ENCODE measurements around the gene BRMS1L.

Gene BRMS1L

DNA sequence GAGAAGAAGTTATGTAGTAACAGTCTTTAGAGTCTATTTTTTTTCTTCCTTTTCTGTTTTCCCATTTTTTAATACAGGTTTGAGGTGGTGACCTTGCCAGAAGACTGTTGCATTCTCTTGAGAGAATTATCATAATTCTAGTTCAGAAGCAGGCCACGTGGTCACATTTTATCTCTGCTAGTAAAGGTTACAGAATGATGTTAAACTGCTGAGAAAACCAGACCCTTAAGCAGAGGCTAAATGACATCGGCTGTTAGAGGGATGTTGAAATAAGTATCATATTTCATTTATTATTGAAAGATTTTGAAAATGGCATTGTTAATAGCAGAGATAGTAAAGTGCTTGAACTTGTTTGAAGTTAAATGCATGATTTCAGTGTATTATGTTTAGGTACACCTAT lies 49.2 kb downstream of the BRMS1L start:
- DNase-seq: no peak

DNA sequence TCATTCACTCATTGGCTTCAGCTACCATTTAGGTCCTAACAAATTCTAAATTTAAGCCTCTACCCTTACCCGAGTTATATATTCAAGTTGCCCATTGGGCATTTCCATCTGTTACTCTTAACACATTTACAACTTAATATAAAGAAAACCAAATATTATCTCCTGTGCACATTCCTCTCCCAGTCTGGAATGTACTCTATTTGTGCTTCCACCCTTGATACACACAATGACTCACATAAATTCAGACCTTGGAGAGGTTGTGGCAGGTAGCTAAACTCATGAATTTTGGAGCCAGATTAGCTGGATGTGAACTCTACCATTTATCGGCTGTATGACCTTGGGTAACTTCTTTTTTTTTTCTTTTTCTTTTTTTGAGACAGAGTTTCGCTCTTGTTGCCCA lies 51.1 kb downstream of the BRMS1L start:
- DNase-seq: no peak

GRCh38 chr14:35878272-35879150 lies 52.4 kb downstream of the BRMS1L start:
- no peak for DNase-seq

DNA sequence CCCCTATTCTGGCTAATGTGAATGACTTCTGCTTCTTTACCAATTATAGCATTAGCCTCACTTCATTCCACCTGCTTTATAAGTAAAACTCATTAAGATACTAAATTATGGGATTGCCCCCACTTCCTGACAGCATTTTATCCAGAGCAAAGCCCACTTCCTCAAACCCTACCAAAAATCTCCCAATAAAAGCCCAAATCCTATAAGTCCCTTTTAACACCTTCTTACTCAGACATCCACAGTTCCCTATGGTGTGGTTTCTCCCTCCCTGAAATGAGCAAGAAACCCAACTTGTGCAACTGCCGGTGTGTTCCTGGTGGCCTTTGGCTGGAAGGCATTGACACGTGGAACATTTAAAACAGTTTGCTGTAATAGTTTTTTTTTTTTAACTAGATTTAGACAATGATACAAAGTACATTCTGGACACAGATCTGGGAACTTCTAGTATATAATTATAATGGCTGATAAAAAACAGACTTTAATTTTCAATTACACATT lies 53.1 kb downstream of the BRMS1L start:
- DNase-seq: no peak

DNA sequence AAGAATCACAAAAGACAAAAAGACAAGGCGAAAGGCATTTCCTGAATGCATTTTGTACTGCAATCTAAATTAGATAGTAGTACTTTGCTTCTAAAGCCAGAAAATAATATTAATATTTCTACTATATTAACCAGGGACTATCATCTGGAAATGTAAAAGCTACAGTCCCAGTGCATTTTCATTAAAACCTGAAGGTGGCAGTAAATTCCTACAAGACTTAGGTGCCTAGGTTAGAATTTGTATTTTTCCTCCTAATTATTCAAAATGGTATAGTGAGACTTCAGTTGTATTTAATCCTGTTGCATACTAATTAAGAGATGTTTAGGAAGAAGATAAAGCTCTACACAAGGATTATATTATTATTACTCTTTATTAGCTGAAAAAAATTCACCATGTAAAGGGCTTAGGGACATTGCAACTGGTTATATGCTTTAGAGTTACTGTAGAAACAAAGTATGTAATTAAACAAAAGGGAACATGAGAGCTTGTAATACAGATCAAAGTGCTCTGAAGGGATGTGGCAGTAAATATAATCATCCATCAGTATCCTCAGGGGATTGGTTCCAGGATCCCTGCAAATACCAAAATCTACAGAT lies 53.6 kb downstream of the BRMS1L start:
- DNase-seq: peak; percentile 32

DNA sequence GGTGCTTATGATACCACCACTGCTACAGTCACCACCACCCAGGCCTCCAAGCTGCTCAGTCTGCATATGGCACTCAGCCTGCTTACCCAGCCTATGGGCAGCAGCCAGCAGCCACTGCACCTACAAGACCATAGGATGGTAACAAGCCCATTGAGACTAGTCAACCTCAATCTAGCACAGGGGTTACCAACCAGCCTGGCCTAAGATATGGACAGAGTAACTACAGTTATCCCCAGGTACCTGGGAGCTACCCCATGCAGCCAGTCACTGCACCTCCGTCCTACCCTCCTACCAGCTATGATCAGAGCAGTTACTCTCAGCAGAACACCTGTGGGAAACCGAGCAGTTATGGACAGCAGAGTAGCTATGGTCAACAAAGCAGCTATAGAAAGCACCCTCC lies 55.1 kb downstream of the BRMS1L start:
- DNase-seq: no peak

- peak; percentile 35 for DNase-seq
Measured at GRCh38 chr14:35883677-35884293, 57.6 kb downstream of the BRMS1L start.

GRCh38 chr14:35890308-35890707 lies 64.2 kb downstream of the BRMS1L start:
- DNase-seq: no peak

- DNase-seq: no peak
Measured at GRCh38 chr14:35895256-35895655, 69.1 kb downstream of the BRMS1L start.

- DNase-seq: peak; percentile 1
Measured at GRCh38 chr14:35897616-35898111, 71.5 kb downstream of the BRMS1L start.

- DNase-seq: no peak
Measured at GRCh38 chr14:35898217-35898775, 72.2 kb downstream of the BRMS1L start.

DNA sequence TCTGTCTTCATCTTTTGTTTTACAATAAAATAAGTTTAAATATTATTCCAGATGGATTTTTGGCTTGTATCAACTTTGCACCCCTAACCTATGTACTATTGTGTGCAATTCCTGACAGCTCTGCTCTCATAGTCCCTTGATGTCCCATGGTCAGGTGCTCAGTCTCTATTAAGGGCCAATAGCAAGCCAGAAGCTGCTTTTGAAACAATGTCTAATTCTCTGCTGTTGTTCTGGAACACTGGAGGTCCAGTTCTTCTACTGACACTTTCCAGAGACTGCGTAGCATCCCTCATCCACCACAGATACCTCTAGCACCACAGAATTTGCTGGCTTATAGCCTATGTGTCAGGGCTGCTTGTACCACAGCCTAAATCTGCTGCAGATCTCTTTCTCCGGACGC lies 74.6 kb downstream of the BRMS1L start:
- no peak for DNase-seq

DNA sequence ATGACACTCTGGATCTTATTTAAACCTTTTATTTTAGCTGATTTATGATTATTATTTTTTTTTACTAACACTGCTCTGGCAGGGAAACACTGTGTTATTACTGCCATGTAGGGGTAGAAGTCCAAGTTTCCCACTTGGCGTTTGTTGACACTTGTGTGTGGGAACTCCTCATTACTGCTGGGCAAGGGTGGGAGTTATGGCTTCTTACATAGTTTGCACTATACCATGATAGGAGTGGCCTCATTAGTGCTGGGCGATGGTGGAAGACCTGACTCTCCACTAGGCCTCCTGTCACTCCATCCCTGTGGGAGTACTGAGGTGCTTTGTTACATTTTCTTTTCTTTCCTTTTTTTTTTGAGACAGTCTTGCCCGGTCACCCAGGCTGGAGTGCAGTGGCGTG lies 83.5 kb downstream of the BRMS1L start:
- no peak for DNase-seq

- no peak for DNase-seq
Measured at GRCh38 chr14:35910191-35910590, 84.1 kb downstream of the BRMS1L start.

DNA sequence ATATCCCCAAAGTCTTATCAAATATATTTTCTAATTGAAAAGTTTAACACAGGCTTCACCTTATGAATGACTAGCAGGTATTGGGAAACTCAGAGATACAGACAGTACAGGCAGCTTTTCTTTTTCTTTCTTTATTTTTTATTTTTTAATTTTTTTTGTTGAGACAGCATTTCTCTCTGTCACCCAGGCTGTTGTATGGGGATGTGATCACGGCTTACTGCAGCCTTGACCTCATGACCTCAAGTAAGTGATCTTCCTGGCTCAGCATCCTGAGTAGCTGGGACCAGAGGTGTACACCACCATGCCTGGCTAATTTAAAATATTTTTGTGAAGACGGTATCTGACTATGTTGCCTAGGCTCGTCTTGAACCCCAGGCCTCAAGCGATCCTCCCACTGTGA lies 85.0 kb downstream of the BRMS1L start:
- DNase-seq: no peak

DNA sequence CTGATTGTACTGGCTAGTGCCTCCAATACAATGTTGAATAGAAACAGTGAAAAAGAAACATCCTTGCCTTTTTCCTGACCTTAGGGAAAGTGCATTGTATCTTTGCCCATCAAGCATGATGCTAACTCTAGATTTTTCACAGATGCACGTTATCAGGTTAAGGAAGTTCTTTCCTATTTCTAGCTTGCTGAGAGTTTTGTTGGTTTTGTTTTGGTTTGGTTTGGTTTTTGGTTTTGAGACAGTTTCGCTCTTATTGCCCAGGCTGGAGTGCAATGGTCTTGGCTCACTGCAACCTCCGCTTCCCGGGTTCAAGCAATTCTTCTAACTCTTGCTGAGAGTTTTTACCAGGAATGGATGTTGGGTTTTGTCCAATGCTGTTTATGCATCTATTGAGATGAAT lies 89.0 kb downstream of the BRMS1L start:
- no peak for DNase-seq

GRCh38 chr14:35915775-35916174 lies 89.6 kb downstream of the BRMS1L start:
- no peak for DNase-seq

All from NCI-H1436 (cell line).